Neural progenitor cell (in vitro differentiated cells): ENCODE results near the gene MRPL4. TPM values are rescaled to one million over a fixed set of nuclear protein-coding genes. Genes with fewer than 3 reads are reported as not detected.

ENCODE experiments used
- DNase-seq: peaks from one replicate; pipeline ENCODE4 v3.0.0-alpha.2; 2016; ENCODE audit warnings: low spot score
- H2AFZ ChIP-seq: fragments of 200-600 bp; sonication (generic); replicated peaks from 2 replicates; pipeline ENCODE4 v1.6.1; 2016; ENCODE audit warnings: antibody characterized with exemption
- H3F3A ChIP-seq: fragments of 200-600 bp; sonication (generic); 2 replicates; pipeline ENCODE4 v1.6.1; 2016; ENCODE audit warnings: antibody characterized with exemption, low read depth
- H3K27ac ChIP-seq: fragments of 200-600 bp; sonication (generic); 2 replicates; pipeline ENCODE4 v1.5.1; 2016; ENCODE audit warnings: mild to moderate bottlenecking
- H3K27me3 ChIP-seq: fragments of 200-600 bp; sonication (generic); 2 replicates; pipeline ENCODE4 v1.6.1; 2016; ENCODE audit warnings: mild to moderate bottlenecking, moderate library complexity
- H3K36me3 ChIP-seq: fragments of 200-600 bp; sonication (generic); 2 replicates; pipeline ENCODE4 v1.5.1; 2016
- H3K4me1 ChIP-seq: fragments of 200-600 bp; sonication (generic); 2 replicates; pipeline ENCODE4 v1.6.1; 2016; ENCODE audit warnings: mixed run types
- H3K4me2 ChIP-seq: fragments of 200-600 bp; sonication (generic); 2 replicates; pipeline ENCODE4 v1.6.1; 2016
- H3K4me3 ChIP-seq: fragments of 200-600 bp; sonication (generic); 2 replicates; pipeline ENCODE4 v1.5.1; 2016
- H3K79me2 ChIP-seq: fragments of 200-600 bp; sonication (generic); 2 replicates; pipeline ENCODE4 v1.6.1; 2016; ENCODE audit warnings: low read depth
- H3K9ac ChIP-seq: fragments of 200-600 bp; sonication (generic); 2 replicates; pipeline ENCODE4 v1.6.1; 2016
- H3K9me3 ChIP-seq: fragments of 200-600 bp; sonication (generic); 2 replicates; pipeline ENCODE4 v1.5.1; 2016; ENCODE audit warnings: low read depth
- H4K20me1 ChIP-seq: fragments of 200-600 bp; sonication (generic); 2 replicates; pipeline ENCODE4 v1.6.1; 2016; ENCODE audit warnings: low read depth
- H3K27ac Mint-ChIP-seq: 3 replicates; pipeline ENCODE4 v1.8.0; 2021; ENCODE audit warnings: mixed read lengths
- H3K27me3 Mint-ChIP-seq: 2 replicates; pipeline ENCODE4 v1.8.0; 2022; ENCODE audit warnings: low read depth, mild to moderate bottlenecking, inconsistent platforms, moderate library complexity, mixed read lengths; ENCODE audit not compliant: insufficient read depth
- H3K36me3 Mint-ChIP-seq: 3 replicates; pipeline ENCODE4 v1.8.0; 2021; ENCODE audit warnings: mixed read lengths
- H3K4me1 Mint-ChIP-seq: 3 replicates; pipeline ENCODE4 v1.8.0; 2021; ENCODE audit warnings: mixed read lengths
- H3K4me3 Mint-ChIP-seq: 3 replicates; pipeline ENCODE4 v1.8.0; 2021; ENCODE audit warnings: mild to moderate bottlenecking, moderate library complexity, mixed read lengths
- H3K9me3 Mint-ChIP-seq: 3 replicates; pipeline ENCODE4 v1.8.0; 2020; ENCODE audit warnings: mixed read lengths
- CTCF ChIP-seq: fragments of 200-600 bp; sonication (generic); IDR thresholded peaks from 2 replicates; pipeline ENCODE4 v1.5.1; 2017; ENCODE audit warnings: antibody characterized with exemption, mild to moderate bottlenecking
- EZH2 ChIP-seq: fragments of 200-600 bp; sonication (generic); IDR thresholded peaks from 2 replicates; pipeline ENCODE4 v1.6.1; 2017; ENCODE audit warnings: antibody characterized with exemption, mild to moderate bottlenecking, moderate library complexity
- EZH2phosphoT487 ChIP-seq: fragments of 200-600 bp; sonication (generic); IDR thresholded peaks from 2 replicates; pipeline ENCODE4 v1.6.1; 2017; ENCODE audit warnings: antibody characterized with exemption
- total RNA-seq: library from RNA; depleted of rRNA; stranded (reverse); fragments of >200 nt; gene quantifications from 2 replicates; pipeline ENCODE4 v1.2.3, GENCODE V29; 2015; ENCODE audit warnings: low replicate concordance

Gene MRPL4
- total RNA-seq, 1 donor from 2014 or later, result 22.5 TPM

- TF ChIP-seq EZH2 (no peak), EZH2phosphoT487 (no peak), CTCF (no peak)
- Histone ChIP-seq H3K27me3 (no peaks in the 10 kb centered on the region), H3K4me3 (no peak overlapping the region), H3K36me3 (no peaks in the 10 kb centered on the region), H3K9me3 (no peaks in the 10 kb centered on the region), H3K27ac (no peak overlapping the region), H4K20me1 (no peaks in the 10 kb centered on the region), H3K4me1 (no peaks in the 10 kb centered on the region), H2AFZ (no peak overlapping the region), H3K4me2 (no peak overlapping the region), H3K9ac (no peak overlapping the region), H3K79me2 (no peaks in the 10 kb centered on the region), H3F3A (no peaks in the 10 kb centered on the region)
- H3K36me3 Mint-ChIP-seq, result no peaks in the 10 kb centered on the region
- no peaks in the 10 kb centered on the region for H3K9me3 Mint-ChIP-seq
- no peak overlapping the region for H3K27ac Mint-ChIP-seq
- no peaks in the 10 kb centered on the region for H3K4me1 Mint-ChIP-seq
- H3K27me3 Mint-ChIP-seq, result peaks cover 5% of the 10 kb centered on the region
- H3K4me3 Mint-ChIP-seq, result no peak overlapping the region
- no peak for DNase-seq
These were observed 40.3 kb upstream of the MRPL4 start for GRCh38 chr19:10211691-10212090.

DNA sequence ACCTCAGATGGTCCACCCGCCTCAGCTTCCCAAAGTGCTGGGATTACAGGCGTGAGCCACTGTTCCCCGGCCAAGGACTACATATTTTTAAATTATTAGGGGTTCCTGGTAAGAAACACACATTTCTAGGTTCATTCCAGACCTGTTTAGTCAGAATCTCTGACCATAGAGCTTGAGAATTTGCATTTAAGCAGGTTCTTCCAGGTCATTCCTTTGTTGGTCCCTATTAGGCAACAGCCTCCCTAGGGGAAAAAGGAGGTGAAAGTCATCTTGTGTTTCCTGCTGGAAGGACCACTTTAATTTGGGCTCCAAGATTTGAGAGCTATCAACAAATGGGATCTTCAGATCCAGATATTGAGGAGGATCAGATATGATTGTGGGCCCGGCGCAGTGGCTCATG, 37.2 kb upstream of the MRPL4 start:
- H3K9me3 Mint-ChIP-seq, result no peaks in the 10 kb centered on the region
- H3K4me1 Mint-ChIP-seq, result no peaks in the 10 kb centered on the region
- H3K27ac Mint-ChIP-seq, result no peak overlapping the region
- H3K4me2 ChIP-seq, result no peak overlapping the region
- H3K36me3 Mint-ChIP-seq, result no peaks in the 10 kb centered on the region
- no peak overlapping the region for H3K9ac ChIP-seq
- H3K4me1 ChIP-seq, result no peaks in the 10 kb centered on the region
- no peak for DNase-seq
- H3K27me3 Mint-ChIP-seq, result peaks cover 5% of the 10 kb centered on the region
- H3K36me3 ChIP-seq, result no peaks in the 10 kb centered on the region
- H3K4me3 Mint-ChIP-seq, result no peak overlapping the region
- H3K27me3 ChIP-seq, result no peaks in the 10 kb centered on the region
- no peaks in the 10 kb centered on the region for H4K20me1 ChIP-seq
- no peaks in the 10 kb centered on the region for H3F3A ChIP-seq
- H3K9me3 ChIP-seq, result no peaks in the 10 kb centered on the region
- H2AFZ ChIP-seq, result no peak overlapping the region
- H3K79me2 ChIP-seq, result no peaks in the 10 kb centered on the region
- no peak overlapping the region for H3K27ac ChIP-seq
- TF ChIP-seq CTCF, result no peak
- no peak for TF ChIP-seq EZH2phosphoT487
- no peak for TF ChIP-seq EZH2
- no peak overlapping the region for H3K4me3 ChIP-seq

DNA sequence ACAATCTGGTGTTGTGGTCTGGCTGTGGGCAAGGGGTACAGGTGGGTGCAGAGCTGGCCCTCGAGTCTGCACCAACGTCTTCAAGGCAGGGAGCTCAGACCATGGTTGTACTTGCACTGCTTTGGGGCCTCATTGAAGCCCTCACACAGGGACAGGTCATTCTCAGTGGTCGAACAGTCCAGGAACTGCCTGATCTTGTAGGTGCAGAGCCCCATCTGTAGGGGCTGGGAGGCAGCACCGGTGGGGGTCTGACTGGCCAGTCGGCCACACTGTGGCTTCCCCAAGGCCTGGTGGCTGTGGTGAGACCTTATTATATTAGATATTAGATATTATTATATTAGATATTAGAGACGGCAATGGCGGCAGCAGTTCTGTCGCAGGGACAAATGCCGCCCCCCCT, 34.9 kb upstream of the MRPL4 start:
- Mint-ChIP-seq H3K4me3 (no peak overlapping the region), H3K4me1 (no peaks in the 10 kb centered on the region), H3K9me3 (no peaks in the 10 kb centered on the region), H3K27me3 (peaks cover 5% of the 10 kb centered on the region), H3K36me3 (no peaks in the 10 kb centered on the region), H3K27ac (no peak overlapping the region)
- no peaks in the 10 kb centered on the region for H3K4me1 ChIP-seq
- no peak overlapping the region for H2AFZ ChIP-seq
- H3K4me2 ChIP-seq, result no peak overlapping the region
- H3K79me2 ChIP-seq, result no peaks in the 10 kb centered on the region
- H3K27me3 ChIP-seq, result no peaks in the 10 kb centered on the region
- TF ChIP-seq EZH2phosphoT487, result no peak
- no peak for TF ChIP-seq EZH2
- TF ChIP-seq CTCF, result no peak
- H3K27ac ChIP-seq, result no peak overlapping the region
- no peak overlapping the region for H3K9ac ChIP-seq
- H3K4me3 ChIP-seq, result no peak overlapping the region
- no peaks in the 10 kb centered on the region for H3F3A ChIP-seq
- H4K20me1 ChIP-seq, result no peaks in the 10 kb centered on the region
- H3K9me3 ChIP-seq, result no peaks in the 10 kb centered on the region
- DNase-seq, result no peak
- no peaks in the 10 kb centered on the region for H3K36me3 ChIP-seq
